HG03103 (cell line): ENCODE data around the gene CADM2.
"Not testable (repeated sequence)": the region's sequence is repeated elsewhere in the genome, so short reads cannot be mapped to it uniquely, and the experiment has no call there.

Experiments used
- ATAC-seq: cut with Tn5 transposase; IDR thresholded peaks from one replicate; pipeline ENCODE4 v1.9.1; 2021; ENCODE audit warnings: low read depth; ENCODE audit not compliant: unreplicated experiment

Gene CADM2

GRCh38 chr3:85867072-85867471 lies 908.3 kb downstream of the CADM2 start:
- no peak for ATAC-seq

- no peak for ATAC-seq
Measured at GRCh38 chr3:85875589-85875988, 916.8 kb downstream of the CADM2 start.

- ATAC-seq = no peak
Measured at GRCh38 chr3:85877631-85878030, 918.8 kb downstream of the CADM2 start.

GRCh38 chr3:85881833-85882393 lies 923.1 kb downstream of the CADM2 start:
- no peak for ATAC-seq

GRCh38 chr3:85890043-85890555 lies 931.3 kb downstream of the CADM2 start:
- ATAC-seq = no peak

GRCh38 chr3:85903434-85903833 lies 944.6 kb downstream of the CADM2 start:
- no peak for ATAC-seq

GRCh38 chr3:85912980-85913379 lies 954.2 kb downstream of the CADM2 start:
- no peak for ATAC-seq

- ATAC-seq = no peak
Measured at GRCh38 chr3:85922374-85922773, 963.6 kb downstream of the CADM2 start.

- ATAC-seq = no peak
Measured at GRCh38 chr3:85930718-85931117, 971.9 kb downstream of the CADM2 start.

- ATAC-seq = no peak
Measured at GRCh38 chr3:85933326-85933725, 974.5 kb downstream of the CADM2 start.

GRCh38 chr3:85935171-85935570 lies 976.4 kb downstream of the CADM2 start:
- ATAC-seq = no peak

- no peak for ATAC-seq
Measured at GRCh38 chr3:85939074-85939482, 980.3 kb downstream of the CADM2 start.

- no peak for ATAC-seq
Measured at GRCh38 chr3:85950435-85950834, 991.6 kb downstream of the CADM2 start.

- ATAC-seq = no peak
Measured at GRCh38 chr3:85960793-85961192, 1002.0 kb downstream of the CADM2 start.

- ATAC-seq = no peak
Measured at GRCh38 chr3:85977615-85978338, 1019.0 kb downstream of the CADM2 start.

GRCh38 chr3:85979034-85979433 lies 1020.2 kb downstream of the CADM2 start:
- no peak for ATAC-seq

- not testable (repeated sequence) for ATAC-seq
Measured at GRCh38 chr3:85989581-85989980, 1030.8 kb downstream of the CADM2 start.

- ATAC-seq = no peak
Measured at GRCh38 chr3:86029590-86029989, 1070.8 kb downstream of the CADM2 start.

- no peak for ATAC-seq
Measured at GRCh38 chr3:86037916-86038315, 1079.1 kb downstream of the CADM2 start.

GRCh38 chr3:86046436-86047136 lies 1087.8 kb downstream of the CADM2 start:
- ATAC-seq = no peak

GRCh38 chr3:86047161-86047560 lies 1088.4 kb downstream of the CADM2 start:
- ATAC-seq = no peak

GRCh38 chr3:86051058-86051457 lies 1092.3 kb downstream of the CADM2 start:
- no peak for ATAC-seq
